Skeletal muscle cell (primary cell): Measurements from ENCODE around the gene AP5Z1.
"Not testable (repeated sequence)": the region's sequence is repeated elsewhere in the genome, so short reads cannot be mapped to it uniquely, and the experiment has no call there.

Experiments
- DNase-seq: peaks from one replicate; pipeline ENCODE4 v3.0.0-alpha.2; 2010; ENCODE audit warnings: low read depth
- H3K4me3 ChIP-seq: 2 replicates; pipeline ENCODE4 v1.5.1; 2011; ENCODE audit warnings: low read depth, mild to moderate bottlenecking, control low read depth, low read length, moderate library complexity

Gene AP5Z1

DNA sequence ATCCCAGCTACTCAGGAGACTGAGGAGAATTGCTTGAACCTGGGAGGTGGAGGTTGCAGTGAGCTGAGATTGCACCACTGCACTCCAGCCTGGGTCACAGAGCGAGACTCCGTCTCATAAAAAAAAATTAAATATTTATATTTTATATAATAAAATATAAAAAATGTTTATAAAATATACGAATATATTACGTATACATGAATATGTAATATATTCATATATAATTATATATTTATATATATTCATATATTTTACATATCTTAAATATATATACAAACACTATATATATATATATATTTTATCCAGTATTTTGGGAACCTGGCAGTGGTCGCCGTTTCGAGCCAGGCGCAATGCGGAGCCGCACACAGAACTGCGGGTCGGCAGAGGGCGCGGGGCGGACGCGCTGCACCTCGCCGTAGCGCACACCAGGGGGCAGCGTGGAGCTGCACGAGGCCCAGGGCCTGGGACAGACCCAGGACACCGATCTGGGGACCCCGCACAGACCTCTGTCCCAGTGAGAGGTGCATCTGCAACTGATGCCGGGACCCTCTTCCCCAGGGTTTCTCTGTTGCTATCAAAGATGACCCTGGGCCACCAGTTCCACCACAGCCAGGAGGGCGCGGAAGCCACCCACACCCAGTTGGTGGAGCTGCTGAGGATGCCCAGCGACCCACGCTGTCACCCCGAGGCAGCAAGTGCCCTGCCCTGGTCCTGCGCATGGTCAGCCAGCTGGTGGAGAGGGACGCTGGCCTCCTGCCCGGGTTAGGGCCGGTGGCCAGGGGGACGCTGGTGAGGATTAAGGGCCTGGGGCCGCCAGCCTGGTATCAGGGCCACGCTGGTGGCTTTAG is 22.7 kb downstream of the AP5Z1 start:
- DNase-seq = no peak
- no peak overlapping the region for H3K4me3 ChIP-seq

DNA sequence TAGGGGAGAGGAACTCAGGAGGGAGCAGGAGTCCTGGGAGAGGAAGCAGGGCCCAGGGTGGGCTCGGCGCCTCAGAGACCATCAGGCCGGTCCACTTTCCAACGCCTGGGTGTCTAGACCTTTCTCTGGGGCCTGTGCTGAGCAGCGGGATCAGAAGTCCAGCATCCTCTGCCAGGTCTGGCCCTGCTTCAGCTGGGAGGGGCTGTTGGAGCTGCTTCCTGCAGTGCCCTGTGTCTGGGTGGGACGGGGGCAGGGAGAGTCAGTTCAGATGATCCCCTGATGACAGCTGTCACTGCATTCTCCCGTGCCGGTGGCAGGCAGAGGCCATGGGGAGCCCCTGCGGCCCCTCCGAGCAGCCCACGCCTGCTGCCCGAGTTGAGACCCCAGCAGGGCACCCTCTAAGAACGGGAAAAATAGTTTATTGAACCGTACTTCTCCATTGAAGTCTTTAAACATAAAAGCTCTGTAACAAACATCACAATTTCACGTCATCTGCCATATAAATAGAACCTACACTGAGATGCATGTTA is 23.3 kb downstream of the AP5Z1 start:
- DNase-seq = no peak
- H3K4me3 ChIP-seq = no peak overlapping the region

- H3K4me3 ChIP-seq = no peak overlapping the region
- no peak for DNase-seq
These were observed 24.3 kb downstream of the AP5Z1 start for GRCh38 chr7:4799508-4800268.

DNA sequence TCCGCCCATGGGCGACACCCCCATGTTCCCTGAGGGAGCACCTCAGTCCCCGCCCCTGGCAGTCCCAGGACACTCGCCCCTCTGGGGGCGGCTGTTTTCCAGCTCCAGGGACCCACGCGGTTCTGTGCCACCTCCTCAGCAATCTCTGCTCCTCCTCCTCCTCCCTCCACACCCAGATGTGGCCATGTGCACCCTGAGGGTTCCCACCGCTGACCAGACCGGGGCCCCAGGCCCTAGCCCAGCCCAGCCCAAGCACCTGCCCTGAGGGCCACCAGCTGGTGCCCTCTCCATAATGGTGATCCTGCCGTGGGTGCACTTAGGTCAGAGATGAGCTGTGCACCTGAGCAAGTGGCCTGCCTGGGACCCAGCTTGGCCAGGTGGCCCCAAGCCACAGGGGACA is 25.1 kb downstream of the AP5Z1 start:
- H3K4me3 ChIP-seq = no peak overlapping the region
- no peak for DNase-seq

DNA sequence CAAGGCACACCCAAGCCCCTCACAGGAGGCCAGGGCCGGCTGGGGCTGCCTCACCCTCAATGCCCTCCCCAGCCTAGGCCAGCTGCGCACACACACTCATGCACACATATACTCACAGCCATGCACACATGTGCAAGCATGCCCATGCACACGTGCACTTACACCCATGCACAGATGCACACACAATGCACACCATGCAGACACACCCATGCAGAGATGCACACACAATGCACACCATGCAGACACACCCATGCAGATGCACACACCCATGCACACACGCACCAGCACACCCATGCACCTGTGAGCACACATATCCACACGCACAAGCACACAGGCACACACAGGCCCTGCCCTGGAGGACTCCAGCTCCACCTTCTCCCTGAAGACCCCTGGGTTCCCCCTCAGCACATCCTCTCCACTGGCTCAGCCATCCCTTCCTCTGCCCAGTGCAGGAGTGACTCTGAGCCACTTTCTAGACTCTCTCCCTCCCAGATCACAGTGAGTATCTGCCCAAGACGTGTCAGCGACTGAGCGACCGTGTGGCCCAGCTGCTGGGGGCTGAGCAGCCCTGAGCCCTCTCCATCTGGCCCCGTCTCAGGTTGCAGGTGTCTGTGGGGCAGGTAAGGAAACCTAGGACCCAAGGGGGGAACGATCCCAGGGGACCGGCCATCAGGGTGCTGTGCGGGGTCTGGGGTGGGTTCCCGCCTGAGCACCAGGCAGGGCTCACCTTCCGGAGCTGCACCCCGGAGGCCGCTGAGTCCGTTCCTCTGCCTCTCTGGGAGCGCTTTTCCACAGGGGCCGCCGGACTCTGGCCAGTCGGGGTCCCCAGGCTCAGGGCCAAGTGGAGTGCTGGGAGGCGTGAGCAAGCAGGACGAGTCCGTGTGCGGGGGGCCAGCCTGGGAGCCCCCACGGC is 25.8 kb downstream of the AP5Z1 start:
- no peak overlapping the region for H3K4me3 ChIP-seq
- no peak for DNase-seq

DNA sequence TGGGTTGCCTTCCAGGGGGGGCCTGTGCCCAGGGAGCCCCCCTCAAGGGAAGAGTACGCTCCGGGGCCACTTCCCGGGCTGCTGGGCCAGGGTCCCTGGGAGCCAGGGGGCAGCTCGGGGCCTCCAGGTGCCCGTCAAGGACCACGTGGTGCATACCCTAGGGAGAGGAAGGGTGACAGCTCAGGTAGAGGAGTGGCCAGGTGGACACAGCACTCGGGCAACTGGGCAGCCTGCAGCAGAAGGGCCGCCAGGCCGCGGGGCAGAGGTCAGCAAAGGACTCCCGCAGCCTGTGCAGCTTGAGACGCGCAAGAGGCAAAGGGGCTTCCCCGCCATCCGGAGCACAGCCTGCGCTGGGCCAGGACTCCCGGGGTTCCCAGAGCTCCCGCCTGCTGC is 26.4 kb downstream of the AP5Z1 start:
- no peak for DNase-seq
- H3K4me3 ChIP-seq = no peak overlapping the region

DNA sequence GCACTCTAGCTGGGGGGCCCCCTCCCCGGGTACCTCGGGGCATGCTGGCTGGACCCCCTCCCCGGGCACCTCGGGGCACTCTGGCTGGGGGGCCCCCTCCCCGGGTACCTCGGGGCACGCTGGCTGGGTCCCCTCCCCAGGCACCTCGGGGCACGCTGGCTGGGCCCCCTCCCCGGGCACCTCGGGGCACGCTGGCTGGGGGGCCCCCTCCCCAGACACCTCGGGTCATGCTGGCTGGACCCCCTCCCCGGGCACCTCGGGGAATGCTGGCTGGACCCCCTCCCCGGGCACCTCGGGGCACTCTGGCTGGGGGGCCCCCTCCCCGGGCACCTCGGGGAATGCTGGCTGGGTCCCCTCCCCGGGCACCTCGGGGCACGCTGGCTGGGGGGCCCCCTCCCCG is 27.2 kb downstream of the AP5Z1 start:
- not testable (repeated sequence) for DNase-seq, H3K4me3 ChIP-seq

GRCh38 chr7:4803397-4804241 is 28.2 kb downstream of the AP5Z1 start:
- no peak overlapping the region for H3K4me3 ChIP-seq
- DNase-seq = no peak

DNA sequence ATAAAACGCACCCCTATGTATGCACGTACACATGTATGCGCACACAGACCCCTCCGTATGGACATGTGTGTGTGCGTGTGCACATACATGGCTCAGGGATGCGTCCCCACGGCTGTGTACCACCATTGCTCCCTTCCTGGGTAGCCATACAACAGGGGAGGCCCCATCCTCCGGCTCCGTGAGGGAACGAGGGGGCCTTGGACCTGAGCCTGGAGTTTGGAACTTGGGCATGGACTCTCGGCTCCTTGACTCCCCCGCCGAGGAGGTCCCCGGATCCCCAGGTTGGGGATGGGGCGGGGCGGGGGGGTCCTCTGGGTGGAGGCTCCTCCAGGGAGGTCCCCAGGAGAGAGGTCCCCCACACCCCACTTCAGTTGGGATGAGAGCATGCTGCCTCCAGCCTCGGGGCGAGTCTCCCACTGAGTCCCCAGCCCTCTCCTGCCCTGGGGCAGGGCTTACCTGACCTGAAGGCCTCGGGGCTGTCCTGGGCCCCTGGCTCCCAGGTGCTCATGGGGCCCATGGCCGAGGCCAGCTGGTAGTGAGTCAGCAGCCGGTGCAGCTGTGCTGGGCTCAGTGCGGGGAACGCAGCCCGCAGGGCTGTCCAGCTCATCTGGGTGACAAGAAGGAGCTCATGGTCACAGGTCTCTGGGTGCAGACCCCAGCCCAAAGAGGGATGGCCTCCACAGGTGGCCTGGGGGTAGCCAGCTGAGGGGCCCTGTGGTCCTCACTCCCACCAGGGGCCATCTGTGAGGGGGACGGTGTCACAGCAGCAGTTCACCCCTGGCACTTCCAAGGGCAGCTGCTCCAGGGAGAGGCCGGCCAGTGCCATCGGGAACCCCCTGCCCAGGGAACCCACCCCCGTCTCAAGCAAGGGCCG is 29.9 kb downstream of the AP5Z1 start:
- no peak for DNase-seq
- no peak overlapping the region for H3K4me3 ChIP-seq

- DNase-seq = no peak
- H3K4me3 ChIP-seq = no peak overlapping the region
These were observed 30.5 kb downstream of the AP5Z1 start for GRCh38 chr7:4805984-4806300.

GRCh38 chr7:4806983-4807597 is 31.7 kb downstream of the AP5Z1 start:
- no peak for DNase-seq
- no peak overlapping the region for H3K4me3 ChIP-seq

GRCh38 chr7:4807598-4808016 is 32.2 kb downstream of the AP5Z1 start:
- no peak overlapping the region for H3K4me3 ChIP-seq
- no peak for DNase-seq

DNA sequence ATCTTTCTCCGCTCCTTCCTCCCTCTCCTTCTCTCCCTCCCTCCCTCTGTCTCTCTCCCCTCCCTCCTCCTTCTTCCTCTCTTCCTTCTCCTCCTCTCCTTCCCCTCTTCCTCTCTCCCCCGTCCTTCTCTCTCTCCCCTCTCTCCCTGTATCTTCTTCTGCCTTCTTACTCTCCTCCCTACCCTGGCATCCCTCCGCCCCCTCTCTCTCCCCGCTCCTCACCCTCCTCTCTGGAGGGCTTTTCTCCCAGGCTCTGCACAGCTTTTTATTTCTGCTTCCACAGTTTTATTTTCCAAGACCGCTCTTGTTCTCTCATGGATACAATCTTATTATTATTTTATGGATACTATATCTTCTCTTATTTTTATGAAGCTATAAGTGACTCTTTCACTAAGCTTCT is 32.6 kb downstream of the AP5Z1 start:
- no peak for DNase-seq
- no peak overlapping the region for H3K4me3 ChIP-seq

DNA sequence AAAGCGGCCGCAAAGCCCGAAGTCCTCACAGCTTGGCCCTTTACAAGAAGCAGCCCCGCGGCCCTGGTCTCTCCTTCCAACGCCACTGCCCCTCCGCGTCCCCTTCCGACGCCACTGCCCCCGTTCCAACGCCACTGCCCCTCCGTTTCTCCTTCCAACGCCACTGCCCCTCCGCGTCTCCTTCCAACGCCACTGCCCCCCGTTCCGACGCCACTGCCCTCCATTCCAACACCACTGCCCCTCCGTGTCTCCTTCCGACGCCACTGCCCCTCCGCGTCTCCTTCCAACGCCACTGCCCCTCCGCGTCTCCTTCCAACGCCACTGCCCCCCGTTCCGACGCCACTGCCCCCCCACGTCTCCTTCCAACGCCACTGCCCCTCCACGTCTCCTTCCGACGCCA is 33.1 kb downstream of the AP5Z1 start:
- H3K4me3 ChIP-seq = no peak overlapping the region
- DNase-seq = no peak

- DNase-seq = no peak
- no peak overlapping the region for H3K4me3 ChIP-seq
These were observed 33.7 kb downstream of the AP5Z1 start for GRCh38 chr7:4809091-4809591.

DNA sequence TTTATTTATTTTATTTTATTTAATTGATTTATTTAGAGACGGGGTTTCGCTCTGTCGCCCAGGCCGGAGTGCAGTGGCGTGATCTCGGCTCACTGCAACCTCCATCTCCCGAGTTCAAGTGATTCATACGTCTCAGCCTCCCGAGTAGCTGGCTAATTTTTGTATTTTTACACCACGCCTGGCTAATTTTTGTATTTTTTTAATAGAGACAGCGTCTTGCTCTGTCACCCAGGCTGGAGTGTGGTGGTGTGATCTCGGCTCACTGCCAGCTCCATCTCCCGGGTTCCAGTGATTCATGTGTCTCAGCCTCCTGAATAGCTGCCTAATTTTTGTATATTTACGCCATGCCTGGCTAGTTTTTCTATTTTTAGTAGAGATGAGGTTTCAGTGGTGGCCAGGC is 34.2 kb downstream of the AP5Z1 start:
- no peak for DNase-seq
- no peak overlapping the region for H3K4me3 ChIP-seq

DNA sequence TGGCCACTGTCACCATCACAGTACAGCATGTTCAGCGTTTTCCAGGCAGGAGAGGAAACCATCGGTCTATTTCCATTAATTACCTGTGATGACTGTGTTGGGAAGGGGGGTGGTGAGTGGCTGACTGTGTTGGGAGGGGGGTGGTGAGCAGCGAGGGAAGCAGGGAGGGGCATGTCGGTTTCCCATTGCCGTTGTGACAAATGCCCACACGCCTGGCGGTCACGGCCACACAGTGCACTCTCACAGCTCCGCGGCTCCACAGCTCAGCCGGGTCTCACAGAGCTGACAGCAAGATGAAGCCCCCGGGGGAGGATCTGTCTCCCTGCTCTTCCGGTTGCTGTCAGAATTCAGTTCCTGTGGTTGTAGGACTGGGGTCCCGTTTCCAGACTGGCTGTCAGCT is 39.0 kb downstream of the AP5Z1 start:
- no peak overlapping the region for H3K4me3 ChIP-seq
- no peak for DNase-seq
